8988T (cell line): ENCODE results near the gene MYO3B.
"Not testable (repeated sequence)": the region's sequence is repeated elsewhere in the genome, so short reads cannot be mapped to it uniquely, and the experiment has no call there.

Experiments used
- DNase-seq: peaks from one replicate; pipeline ENCODE4 v3.0.0; 2011

Gene MYO3B

GRCh38 chr2:170586571-170587095 lies 408.7 kb downstream of the MYO3B start:
- DNase-seq = no peak

- DNase-seq = no peak
Measured at GRCh38 chr2:170587117-170587516, 409.2 kb downstream of the MYO3B start.

GRCh38 chr2:170587922-170588321 lies 410.0 kb downstream of the MYO3B start:
- no peak for DNase-seq

- no peak for DNase-seq
Measured at GRCh38 chr2:170588729-170589128, 410.8 kb downstream of the MYO3B start.

GRCh38 chr2:170596576-170596975 lies 418.6 kb downstream of the MYO3B start:
- no peak for DNase-seq

- no peak for DNase-seq
Measured at GRCh38 chr2:170598067-170598395, 420.1 kb downstream of the MYO3B start.

GRCh38 chr2:170601489-170601888 lies 423.5 kb downstream of the MYO3B start:
- no peak for DNase-seq

GRCh38 chr2:170605862-170606261 lies 427.9 kb downstream of the MYO3B start:
- no peak for DNase-seq

GRCh38 chr2:170607171-170607570 lies 429.2 kb downstream of the MYO3B start:
- no peak for DNase-seq

- DNase-seq = no peak
Measured at GRCh38 chr2:170610615-170611014, 432.7 kb downstream of the MYO3B start.

GRCh38 chr2:170618948-170619347 lies 441.0 kb downstream of the MYO3B start:
- DNase-seq = not testable (repeated sequence)

- DNase-seq = not testable (repeated sequence)
Measured at GRCh38 chr2:170635094-170635493, 457.1 kb downstream of the MYO3B start.

GRCh38 chr2:170639635-170640034 lies 461.7 kb downstream of the MYO3B start:
- DNase-seq = no peak

GRCh38 chr2:170641961-170642360 lies 464.0 kb downstream of the MYO3B start:
- no peak for DNase-seq

GRCh38 chr2:170643346-170643745 lies 465.4 kb downstream of the MYO3B start:
- no peak for DNase-seq

GRCh38 chr2:170647741-170648436 lies 469.9 kb downstream of the MYO3B start:
- DNase-seq = no peak

GRCh38 chr2:170651624-170652325 lies 473.8 kb downstream of the MYO3B start:
- no peak for DNase-seq

- no peak for DNase-seq
Measured at GRCh38 chr2:170652637-170653417, 474.9 kb downstream of the MYO3B start.

GRCh38 chr2:170656669-170657068 lies 478.7 kb downstream of the MYO3B start:
- no peak for DNase-seq

GRCh38 chr2:170660409-170660808 lies 482.5 kb downstream of the MYO3B start:
- DNase-seq = no peak

GRCh38 chr2:170665743-170666142 lies 487.8 kb downstream of the MYO3B start:
- DNase-seq = no peak

GRCh38 chr2:170669909-170670308 lies 492.0 kb downstream of the MYO3B start:
- DNase-seq = no peak

- no peak for DNase-seq
Measured at GRCh38 chr2:170670651-170671050, 492.7 kb downstream of the MYO3B start.

- no peak for DNase-seq
Measured at GRCh38 chr2:170671079-170671478, 493.1 kb downstream of the MYO3B start.
